Colonic mucosa (tissue), 4 donors: Measurements from ENCODE around the gene SMG1. TPM values are rescaled to one million over a fixed set of nuclear protein-coding genes. Genes with fewer than 3 reads are reported as not detected.
"Not testable (repeated sequence)": the region's sequence is repeated elsewhere in the genome, so short reads cannot be mapped to it uniquely, and the experiment has no call there.

Experiments used
- DNase-seq: peaks from one replicate; pipeline ENCODE4 v3.0.0-alpha.2; 2020
- H3K27ac ChIP-seq: fragments of 200-600 bp; one replicate; pipeline ENCODE4 v1.8.0; 2021
- H3K27me3 ChIP-seq: fragments of 200-600 bp; one replicate; pipeline ENCODE4 v1.8.0; 2021
- H3K36me3 ChIP-seq: fragments of 200-600 bp; one replicate; pipeline ENCODE4 v1.8.0; 2021
- H3K4me1 ChIP-seq: fragments of 200-600 bp; one replicate; pipeline ENCODE4 v1.8.0; 2021; ENCODE audit warnings: mild to moderate bottlenecking
- H3K4me3 ChIP-seq: fragments of 200-600 bp; one replicate; pipeline ENCODE4 v1.8.0; 2021
- H3K9ac ChIP-seq, 2 donors: one replicate each; pipeline ENCODE4 v1.7.0; 2013; ENCODE audit warnings: control low read depth in 2 of 2, low read depth in 2 of 2, low read length in 2 of 2
- H3K9me3 ChIP-seq: fragments of 200-600 bp; one replicate; pipeline ENCODE4 v1.8.0; 2021
- intact Hi-C: fragments of 100-400 bp; cut with DNase I; formaldehyde crosslinking; loops from one replicate; pipeline ENCODE4 v1.14.1; 2022
- total RNA-seq, 2 donors: library from RNA; stranded (reverse); fragmentation: NEBNext Ultra II Directional in 1 of 2; extraction: Animal tissue kit (Norgen Biotek cat#: 25700) in 1 of 2; gene quantifications; one replicate each; pipeline ENCODE4 v1.2.1, GENCODE V29; 2021
- TF ChIP-seq, protein P1 (sequence below): fragments of 200-600 bp; IDR thresholded peaks from one replicate; pipeline ENCODE4 v1.8.0; 2022; ENCODE audit warnings: antibody characterized with exemption, mild to moderate bottlenecking
- donor health status: healthy.
- donor health status: DM: no; HTN: no; CAD: no.
- donor health status: DM: no; HTN: no; CAD: no.

Gene SMG1
- total RNA-seq, 2 donors from 2014 or later: 73.6 to 83.3 TPM

DNA sequence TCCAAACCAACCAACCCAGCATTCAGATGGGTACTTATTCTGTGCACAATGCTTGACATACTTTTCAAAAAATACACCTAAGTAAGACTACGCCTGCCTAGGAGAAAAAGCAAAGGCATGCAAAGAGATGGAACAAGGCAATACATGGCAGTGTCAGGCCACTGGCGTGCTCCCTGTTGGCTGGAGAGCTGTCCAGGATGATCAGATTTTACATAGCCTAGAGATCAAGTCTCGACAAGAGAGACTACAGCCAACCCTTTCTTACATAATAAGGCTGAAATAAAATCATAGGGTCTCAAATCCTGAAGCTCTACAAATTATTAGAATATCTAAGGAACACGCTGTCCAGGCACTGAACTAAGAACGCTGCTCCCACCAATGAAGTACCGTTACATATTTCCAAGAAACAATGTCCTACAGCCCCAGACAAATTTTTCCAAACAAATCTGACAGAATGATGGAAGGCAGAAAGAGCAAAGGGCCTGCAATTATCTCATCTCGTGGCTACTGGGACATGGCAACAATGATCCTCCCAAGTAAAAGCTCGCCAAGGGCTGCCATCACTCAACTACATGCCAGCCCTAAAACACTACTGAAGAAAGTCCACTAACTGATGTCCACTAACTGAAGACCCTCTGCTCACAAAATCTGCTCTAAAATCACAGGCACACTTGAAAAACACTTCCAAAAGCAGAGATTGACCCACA, 141.1 kb downstream of the SMG1 start:
- Histone ChIP-seq H3K27ac (no peak overlapping the region), H3K36me3 (peaks cover 7% of the 10 kb centered on the region), H3K9me3 (no peaks in the 10 kb centered on the region), H3K27me3 (no peaks in the 10 kb centered on the region), H3K4me1 (peaks cover 16% of the 10 kb centered on the region), H3K9ac (no peak overlapping the region), H3K4me3 (no peak overlapping the region)
- DNase-seq: no peak
- TF ChIP-seq, protein P1, sequence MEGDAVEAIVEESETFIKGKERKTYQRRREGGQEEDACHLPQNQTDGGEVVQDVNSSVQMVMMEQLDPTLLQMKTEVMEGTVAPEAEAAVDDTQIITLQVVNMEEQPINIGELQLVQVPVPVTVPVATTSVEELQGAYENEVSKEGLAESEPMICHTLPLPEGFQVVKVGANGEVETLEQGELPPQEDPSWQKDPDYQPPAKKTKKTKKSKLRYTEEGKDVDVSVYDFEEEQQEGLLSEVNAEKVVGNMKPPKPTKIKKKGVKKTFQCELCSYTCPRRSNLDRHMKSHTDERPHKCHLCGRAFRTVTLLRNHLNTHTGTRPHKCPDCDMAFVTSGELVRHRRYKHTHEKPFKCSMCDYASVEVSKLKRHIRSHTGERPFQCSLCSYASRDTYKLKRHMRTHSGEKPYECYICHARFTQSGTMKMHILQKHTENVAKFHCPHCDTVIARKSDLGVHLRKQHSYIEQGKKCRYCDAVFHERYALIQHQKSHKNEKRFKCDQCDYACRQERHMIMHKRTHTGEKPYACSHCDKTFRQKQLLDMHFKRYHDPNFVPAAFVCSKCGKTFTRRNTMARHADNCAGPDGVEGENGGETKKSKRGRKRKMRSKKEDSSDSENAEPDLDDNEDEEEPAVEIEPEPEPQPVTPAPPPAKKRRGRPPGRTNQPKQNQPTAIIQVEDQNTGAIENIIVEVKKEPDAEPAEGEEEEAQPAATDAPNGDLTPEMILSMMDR: no peak
- intact Hi-C loops: no loop called here

DNA sequence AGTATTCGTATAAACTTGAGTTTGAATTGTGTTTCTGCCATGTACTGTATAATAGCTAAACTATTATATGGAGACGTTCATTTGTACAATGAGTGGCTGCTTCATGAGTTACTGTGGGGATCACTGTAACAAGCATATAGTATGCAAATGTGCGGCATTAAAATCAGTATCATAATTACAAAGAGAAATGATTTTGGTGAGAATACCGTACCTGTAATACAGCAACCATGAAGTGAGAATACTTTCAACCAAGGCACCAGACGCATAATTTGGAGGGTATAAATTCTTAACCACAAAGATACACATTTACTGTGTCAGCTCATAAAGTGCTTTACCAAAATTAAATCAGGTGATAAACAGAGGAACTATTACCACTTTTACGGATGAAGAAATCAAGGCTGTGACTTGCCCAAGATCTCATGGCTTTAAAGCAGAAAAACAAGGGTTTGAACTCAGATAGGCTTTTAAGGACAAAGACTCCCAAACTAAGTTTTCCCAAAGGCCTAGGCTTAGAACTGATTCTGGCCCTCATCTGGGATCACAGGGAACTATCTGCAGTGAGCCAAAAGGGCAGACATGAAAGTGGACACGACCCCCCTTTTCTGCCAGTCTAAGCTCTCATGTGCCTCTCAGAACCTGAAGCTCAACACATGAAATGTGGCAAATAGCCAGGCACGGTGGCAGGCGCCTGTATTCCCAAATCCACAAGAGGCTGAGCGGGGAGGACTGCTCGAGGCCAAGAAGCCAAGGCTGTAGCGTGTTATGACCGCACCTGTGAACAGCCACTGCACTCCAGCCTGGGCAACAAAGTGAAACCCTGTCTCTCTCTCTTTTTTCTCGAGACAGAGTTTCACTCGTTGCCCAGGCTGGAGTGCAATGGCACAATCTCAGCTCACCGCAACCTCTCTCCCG, 142.5 kb downstream of the SMG1 start:
- peaks cover 16% of the 10 kb centered on the region for H3K4me1 ChIP-seq

DNA sequence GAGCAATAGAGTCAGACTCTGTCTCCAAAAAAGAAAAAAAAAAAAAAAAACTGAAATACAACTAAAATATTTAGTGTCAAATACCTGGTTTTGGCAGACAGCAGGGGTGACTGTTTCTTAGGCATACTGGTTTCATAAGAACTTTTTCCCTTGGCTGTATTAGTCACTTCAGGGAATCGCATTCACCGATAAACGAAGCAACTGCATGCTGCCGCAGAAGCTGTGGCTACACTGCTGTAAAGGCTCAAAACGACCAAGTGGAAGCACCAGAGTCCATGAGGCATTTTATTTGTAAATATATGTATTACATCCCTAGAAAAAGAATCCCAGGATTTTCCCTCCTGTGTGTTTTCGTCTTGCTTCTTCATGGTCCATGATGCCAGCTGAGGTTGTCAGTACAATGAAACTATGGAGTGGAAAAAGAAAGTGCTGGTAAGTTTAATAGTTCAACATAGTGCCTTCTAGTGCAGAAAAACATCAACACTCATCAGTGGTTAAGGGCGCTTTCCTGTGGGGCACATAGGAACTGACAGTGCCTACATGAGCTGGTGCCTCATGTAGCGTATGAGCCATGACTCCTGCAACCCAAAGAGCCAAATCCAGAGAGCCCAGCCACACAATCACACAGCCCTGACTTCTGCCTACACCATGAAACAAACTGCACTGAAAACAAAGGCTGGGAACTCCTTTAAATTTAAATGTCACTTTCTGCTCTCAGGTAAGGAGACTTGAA, 143.3 kb downstream of the SMG1 start:
- Histone ChIP-seq H3K27ac (no peak overlapping the region), H3K9ac (no peak overlapping the region), H3K4me3 (no peak overlapping the region), H3K9me3 (no peaks in the 10 kb centered on the region), H3K4me1 (peaks cover 10% of the 10 kb centered on the region), H3K27me3 (no peaks in the 10 kb centered on the region), H3K36me3 (peaks cover 7% of the 10 kb centered on the region)
- no peak for DNase-seq
- TF ChIP-seq, protein P1: no peak
- intact Hi-C loops: no loop called here

More for the DNA sequence above, 142.5 kb downstream of the SMG1 start:
- no peak overlapping the region for H3K9ac ChIP-seq
- DNase-seq: no peak
- intact Hi-C loops: no loop called here
- peaks cover 7% of the 10 kb centered on the region for H3K36me3 ChIP-seq
- no peaks in the 10 kb centered on the region for H3K27me3 ChIP-seq
- H3K4me3 ChIP-seq: no peak overlapping the region
- TF ChIP-seq, protein P1: no peak
- no peaks in the 10 kb centered on the region for H3K9me3 ChIP-seq
- H3K27ac ChIP-seq: no peak overlapping the region

DNA sequence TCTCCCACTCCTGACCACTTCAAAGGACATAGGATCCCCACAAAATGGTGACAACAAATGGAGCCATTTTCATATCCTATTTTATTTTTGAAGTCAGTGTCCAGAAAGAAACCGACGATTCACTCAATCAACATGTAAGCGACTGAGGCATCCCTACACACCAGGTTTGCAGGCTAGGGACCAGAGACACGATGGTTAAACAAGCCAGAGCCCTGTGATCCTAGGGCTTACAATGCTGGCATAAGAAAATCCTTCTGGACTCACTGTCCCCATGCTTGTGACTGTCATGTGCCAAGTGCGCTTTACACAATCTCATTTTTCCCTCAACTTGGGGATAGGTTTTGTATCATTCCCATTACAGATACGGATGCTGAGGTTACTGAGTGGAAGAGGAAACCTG, 145.0 kb downstream of the SMG1 start:
- H3K27ac ChIP-seq, H3K4me1 ChIP-seq, H3K4me3 ChIP-seq, H3K36me3 ChIP-seq, DNase-seq, H3K9me3 ChIP-seq, H3K27me3 ChIP-seq, intact Hi-C loops, H3K9ac ChIP-seq: not testable (repeated sequence)

DNA sequence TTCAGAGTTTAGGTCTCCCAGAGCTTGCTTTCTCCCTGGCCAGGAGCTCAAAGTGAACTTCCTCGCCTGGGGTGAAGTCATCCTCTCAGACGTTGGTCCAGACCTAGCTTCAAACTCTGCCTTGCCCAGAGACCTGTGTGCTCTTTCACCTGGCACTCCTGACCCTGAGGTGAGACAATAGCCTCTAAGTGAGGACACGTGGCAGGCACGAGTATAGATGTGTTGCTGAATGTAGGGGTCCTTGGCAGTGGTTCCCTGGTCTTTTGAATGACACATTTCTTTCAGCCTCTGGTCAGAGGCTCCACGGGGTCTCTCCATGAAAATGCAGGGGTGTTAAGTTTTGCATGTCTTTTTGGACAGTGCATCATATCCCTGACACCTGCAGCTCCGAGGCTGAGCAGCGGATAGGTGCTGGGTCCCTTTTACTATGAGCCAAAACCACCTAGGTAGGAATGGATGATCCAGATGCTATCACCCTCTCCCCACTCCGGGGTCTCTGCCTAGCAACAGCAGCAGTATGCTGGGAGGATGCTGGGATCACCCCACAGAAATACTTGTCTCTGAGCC, 145.7 kb downstream of the SMG1 start:
- H3K27ac ChIP-seq, H3K9me3 ChIP-seq, H3K9ac ChIP-seq, DNase-seq, H3K4me1 ChIP-seq, H3K36me3 ChIP-seq, H3K4me3 ChIP-seq, H3K27me3 ChIP-seq, intact Hi-C loops: not testable (repeated sequence)

DNA sequence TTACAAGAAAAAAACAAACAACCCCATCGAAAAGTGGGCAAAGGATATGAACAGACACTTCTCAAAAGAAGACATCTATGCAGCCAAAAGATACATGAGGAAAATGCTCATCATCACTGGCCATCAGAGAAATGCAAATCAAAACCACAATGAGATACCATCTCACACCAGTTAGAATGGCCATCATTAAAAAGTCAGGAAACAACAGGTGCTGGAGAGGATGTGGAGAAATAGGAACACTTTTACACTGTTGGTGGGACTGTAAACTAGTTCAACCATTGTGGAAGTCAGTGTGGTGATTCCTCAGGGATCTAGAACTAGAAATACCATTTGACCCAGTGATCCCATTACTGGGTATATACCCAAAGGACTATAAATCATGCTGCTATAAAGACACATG, 148.5 kb downstream of the SMG1 start:
- H3K27me3 ChIP-seq, intact Hi-C loops, H3K4me3 ChIP-seq, DNase-seq, H3K4me1 ChIP-seq, H3K27ac ChIP-seq, H3K9me3 ChIP-seq, H3K36me3 ChIP-seq, H3K9ac ChIP-seq: not testable (repeated sequence)

DNA sequence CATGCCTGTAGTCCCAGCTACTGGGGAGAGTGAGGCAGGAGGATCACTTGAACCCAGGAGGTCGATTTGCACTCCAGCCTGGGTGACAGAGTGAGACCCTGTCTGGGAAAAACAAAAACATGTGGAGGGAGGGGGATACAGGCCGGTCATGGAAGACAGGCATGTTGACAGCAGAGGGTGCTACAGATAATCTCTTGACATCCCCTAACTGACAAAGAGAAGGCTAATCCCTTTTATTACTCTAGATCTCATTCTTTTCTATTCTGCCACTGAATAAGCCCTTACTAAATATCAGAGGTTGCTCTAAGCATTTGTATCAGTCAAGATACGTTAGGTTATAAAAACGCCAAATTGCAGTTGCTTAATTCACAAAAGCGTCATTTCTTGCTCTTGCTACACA, 149.9 kb downstream of the SMG1 start:
- H3K4me3 ChIP-seq, H3K4me1 ChIP-seq, DNase-seq, H3K27me3 ChIP-seq, H3K27ac ChIP-seq, H3K9ac ChIP-seq, H3K9me3 ChIP-seq, H3K36me3 ChIP-seq, intact Hi-C loops: not testable (repeated sequence)

DNA sequence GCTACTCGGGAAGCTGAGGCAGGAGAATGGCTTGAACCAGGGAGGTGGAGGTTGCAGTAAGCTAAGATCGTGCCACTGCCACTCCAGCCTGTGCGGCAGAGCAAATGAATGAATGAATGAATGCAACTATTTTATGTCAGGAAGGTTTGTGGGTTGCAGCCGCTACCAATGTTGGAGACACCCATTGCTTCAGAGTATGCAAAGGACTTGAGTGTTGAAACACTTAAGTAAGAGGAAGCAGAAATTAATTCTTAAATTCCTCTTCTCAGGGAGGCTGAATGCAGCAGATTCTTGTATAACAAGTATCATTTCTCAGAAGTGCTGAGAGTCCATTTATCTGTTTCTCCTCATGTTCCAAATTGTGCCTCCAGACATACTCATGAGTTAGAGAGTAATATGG, 151.6 kb downstream of the SMG1 start:
- DNase-seq, intact Hi-C loops, H3K9me3 ChIP-seq, H3K4me3 ChIP-seq, H3K27me3 ChIP-seq, H3K27ac ChIP-seq, H3K4me1 ChIP-seq, H3K36me3 ChIP-seq, H3K9ac ChIP-seq: not testable (repeated sequence)

DNA sequence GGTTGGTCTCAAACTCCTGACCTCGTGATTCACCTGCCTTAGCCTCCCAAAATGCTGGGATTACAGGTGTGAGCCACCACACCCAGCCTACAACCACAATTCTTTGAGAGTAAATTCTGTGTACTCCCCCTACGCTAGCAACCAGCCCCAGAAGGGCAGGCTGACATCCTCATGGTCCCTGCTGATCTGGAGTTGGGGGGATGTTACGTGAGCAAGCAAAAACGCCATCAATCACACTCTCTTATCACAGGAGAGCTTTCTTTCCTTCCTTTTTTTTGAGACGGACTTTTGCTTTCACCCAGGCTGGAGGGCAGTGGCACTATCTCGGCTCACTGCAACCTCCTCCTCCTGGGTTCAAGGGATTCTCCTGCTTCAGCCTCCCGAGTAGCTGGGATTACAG, 154.0 kb downstream of the SMG1 start:
- H3K36me3 ChIP-seq, H3K4me3 ChIP-seq, H3K27ac ChIP-seq, intact Hi-C loops, DNase-seq, H3K27me3 ChIP-seq, H3K4me1 ChIP-seq, H3K9me3 ChIP-seq, H3K9ac ChIP-seq: not testable (repeated sequence)
